ENCODE results near the gene GLCCI1.

Gene GLCCI1

DNA sequence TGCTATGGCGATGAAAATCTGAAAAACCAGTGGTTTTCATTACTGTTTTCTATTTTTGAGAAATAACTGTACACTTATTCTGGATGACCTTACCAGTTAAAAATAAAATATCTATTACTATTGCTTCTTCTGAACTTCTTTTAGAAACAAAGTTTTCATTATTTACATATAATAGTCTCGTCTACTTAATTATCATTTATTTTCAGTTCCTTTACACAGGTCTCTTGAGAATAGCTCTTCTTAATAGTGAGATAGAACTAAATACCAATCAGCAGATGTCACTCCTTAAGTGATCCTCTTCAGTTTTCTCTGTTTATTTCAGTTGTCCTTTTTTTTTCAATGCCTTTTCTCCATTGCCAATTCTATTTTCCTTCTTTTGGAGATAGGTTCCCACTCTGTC is 4.3 kb upstream of the GLCCI1 start:
- DNase-seq: no peak

DNA sequence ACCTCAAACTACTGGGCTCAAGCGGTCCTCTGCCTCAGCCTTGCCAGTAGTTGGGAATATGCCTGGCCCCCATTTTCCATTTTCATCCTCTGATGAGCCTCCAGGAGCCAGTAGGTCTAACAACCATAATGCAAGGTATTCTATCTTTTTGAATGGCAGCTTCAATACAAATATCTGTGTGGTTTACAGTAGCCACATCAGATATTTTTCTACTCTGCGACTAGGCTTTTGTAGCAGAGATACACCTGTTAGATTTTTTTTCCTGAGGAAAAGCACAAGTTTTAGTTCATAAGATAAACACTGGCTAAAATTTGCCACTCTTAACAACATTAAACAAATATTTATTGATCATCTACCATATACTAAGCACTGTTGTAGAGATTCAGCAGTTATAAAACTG is 3.9 kb upstream of the GLCCI1 start:
- DNase-seq: no peak

DNA sequence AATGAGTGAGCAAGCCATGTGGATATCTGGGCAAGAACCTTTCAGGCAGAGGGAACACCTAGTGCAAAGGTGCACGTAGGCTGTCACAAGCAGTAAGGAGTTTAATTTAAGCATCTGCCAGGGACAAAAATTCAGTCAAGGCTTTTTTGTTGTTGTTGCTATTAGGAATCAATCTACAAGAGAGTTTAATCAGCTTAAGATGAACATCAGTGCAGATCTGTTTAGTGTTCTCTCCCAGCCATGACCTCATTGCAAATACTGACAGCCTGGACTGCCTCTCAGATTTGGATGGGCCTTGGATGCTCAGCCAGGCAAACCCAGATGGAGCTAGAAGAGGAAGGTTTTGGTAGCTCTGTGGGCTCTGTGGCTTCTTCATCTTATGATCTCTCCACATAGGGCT is 3.3 kb upstream of the GLCCI1 start:
- DNase-seq: no peak

DNA sequence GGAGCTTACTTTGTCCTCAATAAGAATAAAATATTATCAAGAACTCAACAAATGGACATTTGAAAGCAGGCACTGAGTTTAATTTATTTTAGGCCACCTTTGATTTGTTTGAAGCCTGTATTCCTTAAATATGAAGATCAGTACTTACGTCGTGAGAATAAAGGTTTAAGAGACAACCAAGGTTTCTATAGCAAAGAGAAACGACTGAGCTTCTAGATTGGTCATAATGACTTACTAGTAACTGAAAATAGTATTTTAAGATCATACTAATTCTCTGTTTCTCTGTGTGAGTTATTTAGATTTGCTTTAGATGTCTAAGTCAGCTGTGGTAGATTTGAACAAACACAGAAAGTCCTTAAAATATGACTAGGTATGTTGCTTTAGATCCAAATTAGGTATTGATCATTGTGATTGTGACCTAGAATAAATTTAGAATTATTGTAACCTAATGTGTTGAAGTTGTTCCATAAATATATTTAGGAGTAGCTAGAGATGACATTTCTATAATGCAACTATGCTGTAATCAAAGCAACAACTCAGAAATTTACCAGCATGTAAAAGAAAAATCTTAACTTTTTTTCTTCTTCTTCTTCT is 2.4 kb upstream of the GLCCI1 start:
- DNase-seq: no peak

DNA sequence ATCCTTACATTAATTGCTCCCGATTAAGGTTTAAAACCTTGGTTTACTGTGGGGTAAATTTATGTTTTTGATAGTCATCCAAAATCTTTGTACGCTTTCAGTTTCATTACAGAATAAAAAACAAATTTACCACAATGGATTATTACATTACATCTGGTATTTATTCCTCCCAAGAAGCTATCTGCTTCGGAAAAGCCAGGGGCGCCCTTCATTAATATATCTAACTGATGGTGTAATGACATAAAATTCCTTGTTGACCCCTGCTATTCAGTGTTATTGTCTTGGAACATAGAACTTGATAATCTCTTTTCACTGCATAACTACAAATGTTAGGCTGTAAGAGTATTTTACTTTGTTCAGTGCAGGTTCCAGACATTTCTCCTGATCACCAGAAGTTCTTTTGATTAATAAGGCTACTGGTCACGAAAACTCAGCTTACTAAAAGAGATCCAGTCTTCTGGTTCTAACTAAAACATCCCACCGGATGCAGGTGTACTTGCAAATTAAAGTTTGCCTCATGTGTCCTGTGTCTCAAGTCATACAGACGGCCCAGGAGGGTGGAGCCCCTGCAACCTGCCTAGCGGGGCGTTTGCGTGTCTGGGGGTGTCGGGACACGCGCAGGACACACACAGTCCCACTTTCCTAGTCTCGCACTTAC is 581 bp upstream of the GLCCI1 start:
- no peak for DNase-seq

DNA sequence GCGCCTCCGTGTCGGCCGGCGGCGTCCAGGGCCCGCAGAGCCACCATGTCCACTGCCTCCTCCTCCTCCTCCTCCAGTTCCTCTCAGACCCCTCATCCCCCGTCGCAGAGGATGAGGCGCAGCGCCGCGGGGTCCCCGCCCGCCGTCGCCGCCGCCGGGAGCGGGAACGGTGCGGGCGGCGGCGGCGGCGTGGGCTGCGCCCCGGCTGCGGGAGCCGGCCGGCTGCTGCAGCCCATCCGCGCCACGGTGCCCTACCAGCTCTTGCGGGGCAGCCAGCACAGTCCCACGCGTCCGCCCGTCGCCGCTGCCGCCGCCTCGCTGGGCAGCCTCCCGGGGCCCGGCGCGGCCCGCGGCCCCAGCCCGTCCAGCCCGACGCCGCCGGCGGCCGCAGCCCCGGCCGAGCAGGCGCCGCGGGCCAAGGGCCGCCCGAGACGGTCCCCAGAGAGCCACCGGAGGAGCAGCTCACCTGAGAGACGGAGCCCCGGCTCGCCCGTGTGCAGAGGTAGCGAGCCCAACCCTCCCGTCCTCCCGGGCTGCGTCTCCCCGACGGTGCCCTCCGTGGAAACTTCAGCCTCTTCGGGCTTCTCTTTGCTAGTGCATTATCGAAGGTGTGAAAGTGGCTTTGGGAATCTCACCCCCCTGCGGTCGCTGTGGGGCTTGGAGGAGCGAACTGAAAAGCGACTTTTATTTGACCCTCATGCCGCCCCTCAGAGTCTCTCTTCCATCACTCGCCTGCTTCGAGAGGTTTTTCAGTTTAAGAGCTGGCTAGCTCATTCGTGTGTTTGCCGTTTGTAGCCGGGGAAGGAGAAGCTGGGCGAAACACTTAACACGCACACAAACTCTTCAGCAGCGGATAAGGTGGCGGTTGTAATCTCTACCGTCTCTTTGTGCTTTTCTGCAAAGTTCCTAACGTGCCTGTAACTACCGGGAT is 975 bp downstream of the GLCCI1 start:
- DNase-seq: no peak

DNA sequence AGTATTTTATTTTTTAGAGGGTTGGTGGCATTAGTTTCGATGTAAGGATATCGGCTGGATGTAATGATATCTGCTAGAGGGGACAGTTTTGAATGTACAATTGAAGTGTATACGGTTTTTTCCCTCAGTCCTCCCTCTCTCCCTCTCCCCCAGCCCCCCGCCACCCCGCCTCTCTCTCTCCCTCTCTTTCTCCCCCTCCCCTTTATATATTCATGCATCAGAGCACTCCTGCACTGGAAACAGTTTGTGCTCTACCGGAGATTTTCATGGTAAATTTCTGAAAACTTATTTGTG is 1.6 kb downstream of the GLCCI1 start:
- no peak for DNase-seq

DNA sequence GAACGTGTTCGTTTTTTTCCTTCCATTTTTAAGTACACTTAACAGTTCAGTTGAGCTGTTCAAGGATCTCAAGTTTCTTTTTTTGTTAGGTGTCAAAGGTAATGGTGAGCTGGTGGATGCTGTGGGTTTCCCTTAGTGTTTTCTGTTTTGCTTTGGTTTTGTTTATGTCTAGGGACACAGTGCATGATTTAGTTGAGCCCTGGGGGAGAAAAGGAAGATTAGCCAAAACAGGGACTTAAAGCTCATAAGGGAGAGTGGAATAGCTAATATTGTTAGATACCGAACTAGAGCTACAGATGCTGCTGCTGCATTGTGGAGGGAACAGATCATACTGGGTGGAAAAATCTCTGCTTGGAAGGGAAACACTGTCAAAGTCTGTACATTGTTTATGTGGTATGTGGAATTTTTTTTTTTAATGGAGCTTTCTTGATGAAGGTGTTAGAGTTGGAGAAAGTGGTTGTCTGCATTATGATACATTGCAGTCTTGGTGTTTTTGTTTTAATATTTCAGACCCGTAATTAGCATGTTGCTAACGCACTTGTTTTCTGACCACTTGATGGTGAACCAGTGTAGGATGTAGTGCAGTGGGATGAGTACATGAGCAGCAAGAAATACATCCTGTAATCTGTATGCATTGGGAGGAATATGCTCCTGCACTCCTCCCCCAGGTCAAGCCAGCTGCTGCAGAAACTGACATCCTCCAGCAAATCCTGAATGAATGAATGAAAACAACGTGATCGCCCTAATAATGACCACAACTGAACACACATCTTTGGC is 2.1 kb downstream of the GLCCI1 start:
- no peak for DNase-seq

DNA sequence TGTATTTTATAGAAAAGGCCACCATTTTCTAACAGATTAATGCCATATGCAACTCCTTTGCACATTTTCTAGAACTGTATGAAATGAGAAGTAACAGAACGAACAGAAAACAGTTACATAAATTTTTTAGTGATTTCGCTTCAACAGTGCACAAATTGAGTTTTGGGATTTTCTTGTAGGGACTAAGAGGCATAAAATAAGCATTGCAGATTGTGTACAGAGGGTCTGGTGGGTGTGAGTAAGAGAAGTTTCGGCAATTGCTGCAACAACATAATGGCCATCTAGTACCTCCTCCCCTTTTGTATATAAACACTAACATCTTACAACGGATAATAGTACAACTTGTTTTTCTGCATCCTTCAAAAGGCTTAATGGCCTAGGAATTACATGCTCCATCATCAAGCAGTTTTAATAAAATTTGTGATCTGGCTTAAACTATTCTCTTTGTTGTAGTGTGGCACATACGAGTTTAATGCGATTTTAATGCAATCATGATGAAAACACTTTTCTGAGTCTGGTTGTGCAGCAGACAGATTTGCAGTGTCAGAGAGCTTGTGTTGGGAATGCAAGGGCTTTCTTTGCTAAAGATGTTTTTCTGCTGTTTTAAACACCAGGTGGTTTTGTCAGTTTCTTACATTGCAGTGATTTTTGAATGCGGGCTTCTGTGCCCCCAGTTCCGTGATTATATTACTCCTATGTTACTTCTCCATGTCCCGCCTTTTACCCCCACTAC is 2.9 kb downstream of the GLCCI1 start:
- no peak for DNase-seq

DNA sequence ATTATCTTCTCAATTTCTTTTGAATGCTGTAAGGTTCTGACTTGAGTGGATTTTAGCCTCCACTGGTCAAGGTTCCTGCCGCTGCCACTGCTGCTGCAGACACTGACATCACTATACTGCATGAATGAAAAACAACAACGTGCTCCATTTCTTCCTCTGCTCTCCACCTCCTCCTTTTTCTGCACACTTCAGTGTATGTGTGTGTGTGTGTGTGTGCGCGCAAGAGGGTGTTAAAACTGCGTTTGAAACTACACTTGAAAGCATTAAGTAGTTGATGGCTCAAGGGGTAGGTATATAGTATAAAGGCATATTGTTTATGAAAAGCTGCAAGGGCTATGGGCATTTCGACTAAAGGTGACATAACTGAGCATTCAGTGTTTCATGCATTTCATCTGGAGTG is 3.5 kb downstream of the GLCCI1 start:
- no peak for DNase-seq

DNA sequence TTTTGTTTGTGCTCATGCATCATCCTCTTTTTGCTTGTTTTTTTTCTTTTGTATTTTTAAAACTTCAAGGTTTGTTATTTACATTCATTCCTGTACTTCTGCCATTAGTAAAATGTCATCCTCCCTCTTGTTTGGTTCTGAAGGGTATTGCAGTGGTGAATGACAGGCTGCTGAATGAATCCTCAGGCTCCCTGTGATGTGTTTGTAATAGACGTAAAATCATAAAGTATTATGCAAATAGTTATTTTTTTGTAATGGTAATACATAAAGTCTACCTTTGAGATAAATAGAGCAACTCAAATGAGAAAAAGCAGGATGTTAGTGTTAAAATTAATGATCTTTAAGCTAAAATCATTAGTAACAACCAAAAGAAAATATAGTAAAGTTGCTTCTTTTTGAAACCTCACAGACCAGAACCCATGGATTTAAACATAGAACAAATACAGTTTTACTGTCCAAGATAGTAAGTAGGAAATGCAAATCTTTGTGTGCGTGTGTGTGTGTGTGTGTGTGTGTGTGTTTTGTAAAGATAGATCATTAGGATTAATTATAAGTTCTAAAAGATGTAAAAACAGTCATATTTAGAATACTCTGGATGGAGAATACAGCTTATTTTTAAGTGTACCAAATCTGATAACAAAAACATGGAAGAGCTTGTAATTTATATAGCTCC is 4.5 kb downstream of the GLCCI1 start:
- no peak for DNase-seq

DNA sequence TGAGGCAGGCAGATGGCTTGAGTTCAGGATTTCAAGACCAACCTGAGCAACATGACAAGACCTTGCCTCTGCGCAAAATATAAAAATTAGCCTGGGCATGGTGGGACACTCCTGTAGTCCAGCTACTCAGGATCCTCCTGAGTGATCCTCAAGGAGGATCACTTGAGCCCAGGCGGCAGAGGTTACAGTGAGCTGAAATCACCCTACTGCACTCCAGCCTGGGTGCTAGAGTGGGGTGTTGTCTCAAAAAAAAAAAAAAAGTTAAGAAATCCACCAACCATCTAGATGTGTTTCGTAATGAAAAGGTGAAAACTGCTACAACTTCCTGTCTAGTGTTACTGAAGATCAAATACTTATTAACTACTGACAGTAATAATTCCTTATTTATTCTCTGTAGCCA is 8.1 kb downstream of the GLCCI1 start:
- DNase-seq: no peak

DNA sequence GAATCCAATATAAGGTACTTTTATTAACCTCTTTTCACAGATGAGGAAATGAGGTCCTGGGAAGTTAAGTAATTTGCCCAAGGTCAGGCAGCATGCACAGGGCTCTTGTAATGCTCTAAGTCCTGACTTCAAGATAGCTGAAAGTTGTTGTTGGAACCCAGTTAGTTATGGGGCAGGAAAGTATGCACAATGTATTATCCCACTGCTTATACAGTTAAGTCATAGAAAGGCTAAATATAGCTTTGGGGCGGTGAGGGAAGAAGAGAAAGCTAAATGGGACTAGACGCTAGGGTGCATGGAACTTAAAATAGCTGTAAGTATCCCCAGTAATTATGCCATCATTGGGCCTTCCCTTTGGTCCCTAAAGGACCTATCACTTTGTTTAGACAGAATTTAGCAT is 9.2 kb downstream of the GLCCI1 start:
- DNase-seq: no peak

DNA sequence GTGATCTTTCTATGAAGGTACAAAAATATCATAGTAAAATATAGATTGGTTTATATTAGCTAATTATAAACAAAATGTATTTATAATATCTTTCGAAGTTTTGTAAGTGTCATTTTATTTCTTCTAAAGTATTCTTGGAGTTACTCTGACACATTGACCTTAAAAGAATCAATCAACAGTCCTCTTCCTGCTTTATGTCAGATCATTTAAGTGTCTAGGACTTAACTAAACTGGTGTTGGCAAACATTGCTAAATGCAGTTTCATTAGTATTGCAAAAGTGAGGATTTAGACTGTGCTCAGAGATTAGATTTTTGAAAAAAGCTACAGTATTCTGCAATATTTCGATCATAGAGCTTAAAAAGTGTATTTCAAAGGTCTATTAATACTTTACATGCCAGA is 10.3 kb downstream of the GLCCI1 start:
- DNase-seq: no peak

DNA sequence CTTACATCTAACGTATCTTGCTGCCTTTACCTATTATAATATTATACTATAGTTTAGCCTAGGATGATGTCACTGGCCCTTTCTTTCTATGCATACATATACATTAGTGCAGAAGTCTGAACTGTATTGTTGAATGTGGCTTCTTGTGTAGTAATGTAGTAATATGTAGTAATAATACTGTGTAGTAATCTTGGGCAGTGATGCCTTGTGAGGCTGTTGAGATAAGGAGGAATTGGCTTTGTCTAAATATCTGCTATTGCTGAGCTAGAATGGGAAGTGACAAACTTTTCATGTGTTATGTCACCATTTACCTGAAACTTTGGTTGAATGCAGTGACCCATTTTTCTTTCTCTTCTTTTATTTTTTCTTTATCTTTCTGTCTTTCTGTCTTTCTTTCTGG is 11.0 kb downstream of the GLCCI1 start:
- no peak for DNase-seq

DNA sequence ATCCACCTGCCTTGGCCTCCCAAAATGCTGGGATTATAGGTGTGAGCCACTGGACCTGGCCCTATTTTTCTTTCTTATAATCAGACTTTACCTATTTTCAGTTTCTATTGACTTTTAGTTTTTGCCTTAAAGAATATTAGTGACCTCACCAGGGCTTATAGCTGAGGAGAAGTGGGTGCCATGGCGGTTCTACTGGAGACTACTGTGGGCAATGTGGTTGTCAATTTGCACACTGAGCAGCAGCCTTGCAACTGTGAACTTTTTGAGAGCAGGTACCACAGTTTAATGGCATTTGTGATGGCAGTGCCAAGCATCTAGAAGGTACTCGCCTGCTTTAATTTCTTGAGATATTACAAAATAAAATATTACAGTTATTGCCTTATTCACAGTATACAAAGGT is 11.5 kb downstream of the GLCCI1 start:
- no peak for DNase-seq

DNA sequence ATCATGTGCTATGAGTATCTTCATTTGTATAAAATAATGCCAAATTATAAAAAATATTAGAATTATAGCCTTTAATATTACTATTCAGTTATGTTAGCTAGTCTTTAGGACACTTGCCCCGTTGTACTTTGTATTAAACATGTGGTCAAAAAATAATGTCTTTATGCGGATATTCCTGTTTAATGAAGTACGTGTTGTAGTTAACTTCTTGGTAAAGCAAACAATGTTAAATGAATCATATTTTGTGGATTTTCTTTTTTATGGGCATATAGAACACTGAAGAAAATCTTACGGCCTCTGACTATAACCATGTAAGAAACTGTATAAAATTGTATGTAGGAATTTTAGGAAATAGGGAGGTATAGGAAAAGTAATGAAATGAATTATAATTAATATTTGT is 14.3 kb downstream of the GLCCI1 start:
- DNase-seq: no peak

DNA sequence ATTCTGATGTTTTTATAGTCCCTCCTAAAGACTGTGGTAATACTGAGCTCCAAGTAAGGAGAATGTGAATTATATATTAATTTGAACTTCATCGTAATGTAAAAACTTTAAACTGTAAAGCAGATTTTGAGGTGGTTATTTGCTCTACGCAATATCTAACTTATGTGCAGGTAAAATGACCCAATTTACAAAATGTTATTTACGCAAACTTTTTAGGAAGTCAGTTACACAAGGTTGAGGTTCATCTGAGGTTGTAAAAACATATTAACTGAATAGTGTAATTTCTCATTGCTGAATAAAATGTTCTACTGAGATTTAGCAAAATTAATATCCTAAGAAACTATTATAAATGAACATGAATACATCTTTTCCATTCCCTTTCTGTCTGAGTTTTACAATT is 15.8 kb downstream of the GLCCI1 start:
- no peak for DNase-seq

DNA sequence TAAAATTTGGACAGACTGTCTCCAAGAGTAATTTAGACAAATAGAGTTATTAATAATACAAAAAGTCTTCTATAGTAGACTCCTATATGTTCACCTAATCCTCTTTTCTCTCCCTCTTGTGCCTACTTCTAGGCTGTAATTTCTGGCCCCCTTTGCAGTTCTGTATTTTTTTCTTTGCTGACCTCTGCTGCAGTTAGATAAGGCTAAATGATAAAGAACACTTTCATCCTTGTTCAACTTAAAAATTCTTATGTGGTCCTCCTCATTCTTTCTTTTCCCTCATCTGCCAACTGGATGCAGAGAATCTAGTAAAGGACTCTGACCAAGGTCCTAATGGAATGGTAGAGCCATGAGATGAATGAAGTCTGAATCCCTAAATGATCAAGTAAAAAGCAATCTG is 20.1 kb downstream of the GLCCI1 start:
- no peak for DNase-seq

DNA sequence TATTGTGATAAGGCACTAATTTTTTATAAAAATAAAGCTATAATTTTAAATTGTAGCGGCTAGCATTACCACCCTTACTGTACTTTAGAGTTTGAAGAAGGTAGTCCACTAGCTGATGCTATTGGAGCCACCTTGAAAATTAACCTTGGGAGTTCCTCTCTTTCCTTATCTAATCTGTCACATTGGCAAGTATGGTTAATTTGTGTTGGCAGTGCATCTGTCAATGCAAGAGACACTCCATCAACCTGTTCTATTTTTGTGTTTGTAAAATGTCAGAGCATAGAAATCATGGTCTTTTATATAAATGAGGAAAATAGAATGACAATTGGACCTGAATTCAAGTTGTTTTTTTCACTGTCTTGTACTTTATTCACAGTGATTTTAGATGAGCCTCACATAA is 20.5 kb downstream of the GLCCI1 start:
- DNase-seq: no peak

DNA sequence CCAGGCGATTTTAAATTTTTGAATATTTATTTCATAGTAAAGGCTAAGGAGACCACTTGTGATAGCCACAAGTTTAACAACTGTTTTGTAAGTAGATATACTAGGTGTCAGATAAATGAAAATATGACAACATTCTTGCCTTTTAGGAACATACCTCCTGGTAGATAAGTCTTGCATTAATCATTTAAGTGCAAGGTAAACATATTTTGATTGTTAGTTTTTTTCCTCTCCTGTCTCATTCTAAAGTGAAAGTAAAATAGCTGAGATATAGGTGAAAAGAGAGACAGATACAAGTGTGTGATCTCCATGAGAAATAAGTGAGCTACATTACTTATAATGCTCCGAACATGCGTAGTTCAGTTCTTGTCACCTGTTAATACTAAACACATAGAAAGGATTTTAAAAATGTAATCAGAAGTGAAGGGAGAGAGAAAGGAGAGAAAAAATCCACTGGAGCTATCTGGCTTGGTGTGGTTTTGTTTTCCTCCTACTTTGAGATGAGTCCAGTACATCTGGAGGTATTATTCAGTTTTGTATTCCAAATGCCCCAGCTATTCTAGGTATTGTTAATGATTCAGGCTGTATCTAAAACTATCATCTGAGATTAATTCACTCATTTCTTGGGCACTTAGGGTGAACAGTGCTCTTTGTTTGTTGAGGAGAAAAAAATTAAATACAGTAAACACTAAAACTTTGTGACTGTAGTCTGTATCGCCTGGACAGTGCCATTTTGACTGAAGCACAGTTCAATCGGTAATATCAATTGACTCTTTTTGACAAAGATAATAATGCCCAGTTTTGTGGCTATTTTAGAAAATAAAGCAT is 21.2 kb downstream of the GLCCI1 start:
- DNase-seq: no peak

DNA sequence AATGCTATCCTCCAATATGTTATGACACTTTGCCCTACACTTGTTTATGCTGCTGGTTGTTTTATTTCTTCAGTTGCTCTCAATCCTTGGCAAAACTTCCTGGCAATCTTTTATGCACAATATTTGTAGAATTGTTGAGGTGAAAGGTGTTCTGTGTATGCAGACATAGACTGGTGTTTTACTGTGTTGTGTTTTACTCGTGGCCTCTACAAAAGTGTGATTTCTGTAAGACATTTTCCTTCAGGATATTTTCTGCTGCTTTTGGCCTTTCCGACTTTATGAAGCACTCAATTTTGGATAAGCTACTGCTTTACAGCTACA is 21.8 kb downstream of the GLCCI1 start:
- no peak for DNase-seq
